GM23338 (cell line): ENCODE measurements around the gene PPDPF. TPM values are rescaled to one million over a fixed set of nuclear protein-coding genes. Genes with fewer than 3 reads are reported as not detected.

Experiments
- ATAC-seq: fragments of 200-7000 bp; cut with Tn5 transposase; 3 replicates; pipeline ENCODE4 v1.9.1; 2020
- DNase-seq: peaks from one replicate; pipeline ENCODE4 v3.0.0-alpha.2; 2015; ENCODE audit warnings: low spot score
- H2AFZ ChIP-seq: fragments of 200-600 bp; sonication (generic); 2 replicates; pipeline ENCODE4 v1.8.0; 2016; ENCODE audit warnings: antibody characterized with exemption, mild to moderate bottlenecking, moderate library complexity
- H3F3A ChIP-seq: fragments of 200-600 bp; sonication (generic); replicated peaks from 2 replicates; pipeline ENCODE4 v1.8.0; 2017; ENCODE audit warnings: antibody characterized with exemption, mixed run types, low read depth
- H3K27ac ChIP-seq: fragments of 200-600 bp; sonication (generic); 2 replicates; pipeline ENCODE4 v1.6.1; 2016; ENCODE audit warnings: low read depth
- H3K27me3 ChIP-seq: fragments of 200-600 bp; sonication (generic); 2 replicates; pipeline ENCODE4 v1.8.0; 2016; ENCODE audit warnings: mild to moderate bottlenecking, mixed run types, moderate library complexity; ENCODE audit not compliant: insufficient read depth
- H3K36me3 ChIP-seq: fragments of 200-600 bp; sonication (generic); 2 replicates; pipeline ENCODE4 v1.8.0; 2016; ENCODE audit warnings: mild to moderate bottlenecking; ENCODE audit not compliant: insufficient read depth
- H3K4me1 ChIP-seq: fragments of 200-600 bp; sonication (generic); 2 replicates; pipeline ENCODE4 v1.8.0; 2016; ENCODE audit warnings: mild to moderate bottlenecking, moderate library complexity; ENCODE audit not compliant: insufficient read depth
- H3K4me2 ChIP-seq: fragments of 200-600 bp; sonication (generic); 2 replicates; pipeline ENCODE4 v1.7.1; 2017; ENCODE audit warnings: mixed run types
- H3K4me3 ChIP-seq: fragments of 200-600 bp; sonication (generic); 2 replicates; pipeline ENCODE4 v1.6.1; 2016; ENCODE audit warnings: mixed run types
- H3K79me2 ChIP-seq: fragments of 200-600 bp; sonication (generic); replicated peaks from 2 replicates; pipeline ENCODE4 v1.8.0; 2017; ENCODE audit warnings: mild to moderate bottlenecking; ENCODE audit not compliant: insufficient read depth
- H3K9me2 ChIP-seq: fragments of 200-600 bp; sonication (generic); 2 replicates; pipeline ENCODE4 v1.8.0; 2017; ENCODE audit not compliant: insufficient read depth
- H4K20me1 ChIP-seq: fragments of 200-600 bp; sonication (generic); replicated peaks from 2 replicates; pipeline ENCODE4 v1.8.0; 2017; ENCODE audit warnings: mild to moderate bottlenecking; ENCODE audit not compliant: insufficient read depth
- H3K27ac Mint-ChIP-seq: 2 replicates; pipeline ENCODE4 v1.8.0; 2020; ENCODE audit warnings: inconsistent platforms, mild to moderate bottlenecking, moderate library complexity, mixed read lengths
- H3K27me3 Mint-ChIP-seq: 3 replicates; pipeline ENCODE4 v1.8.0; 2022; ENCODE audit warnings: low read depth, mild to moderate bottlenecking, moderate library complexity, mixed read lengths, inconsistent platforms; ENCODE audit not compliant: insufficient read depth, poor library complexity
- H3K36me3 Mint-ChIP-seq: 3 replicates; pipeline ENCODE4 v1.8.0; 2021; ENCODE audit warnings: low read depth, mild to moderate bottlenecking, inconsistent platforms, moderate library complexity, mixed read lengths
- H3K4me1 Mint-ChIP-seq: 3 replicates; pipeline ENCODE4 v1.8.0; 2020; ENCODE audit warnings: mild to moderate bottlenecking, inconsistent platforms, mixed read lengths
- H3K4me3 Mint-ChIP-seq: 3 replicates; pipeline ENCODE4 v1.8.0; 2021; ENCODE audit warnings: moderate library complexity, mild to moderate bottlenecking, inconsistent platforms, mixed read lengths
- H3K9me3 Mint-ChIP-seq: 3 replicates; pipeline ENCODE4 v1.8.0; 2020; ENCODE audit warnings: moderate library complexity, mild to moderate bottlenecking, inconsistent platforms, mixed read lengths
- CREB1 ChIP-seq: fragments of 250-450 bp; sonication (Bioruptor Pico); IDR thresholded peaks from 2 replicates; pipeline ENCODE4 v1.5.0; 2020; ENCODE audit warnings: low read depth, mild to moderate bottlenecking, moderate library complexity
- CTCF ChIP-seq, 2 experiments: fragments of 200-600 bp in 1 of 2; sonication (generic) in 1 of 2; conservative IDR thresholded peaks; 2 replicates each; pipeline versions ENCODE4 v1.5.1 to v1.6.1; 2016 to 2017; ENCODE audit warnings: antibody characterized with exemption in 2 of 2, low read depth in 2 of 2, mild to moderate bottlenecking in 2 of 2, moderate library complexity in 1 of 2
- ETS1 ChIP-seq: IDR thresholded peaks from 2 replicates; pipeline ENCODE4 v1.6.1; 2016; ENCODE audit warnings: antibody characterized with exemption
- EZH2phosphoT487 ChIP-seq: fragments of 200-600 bp; sonication (generic); IDR thresholded peaks from one replicate; pipeline ENCODE4 v1.8.1; 2018; ENCODE audit warnings: antibody characterized with exemption; ENCODE audit not compliant: unreplicated experiment
- NANOG ChIP-seq: IDR thresholded peaks from 2 replicates; pipeline ENCODE4 v1.6.1; 2016; ENCODE audit warnings: antibody characterized with exemption, borderline replicate concordance
- POLR2AphosphoS5 ChIP-seq: IDR thresholded peaks from 2 replicates; pipeline ENCODE4 v1.6.1; 2016; ENCODE audit warnings: antibody characterized with exemption, low read depth
- REST ChIP-seq: IDR thresholded peaks from one replicate; pipeline ENCODE4 v1.6.1; 2018; ENCODE audit warnings: antibody characterized with exemption; ENCODE audit not compliant: unreplicated experiment
- STAT1 ChIP-seq: IDR thresholded peaks from one replicate; pipeline ENCODE4 v1.6.1; 2016; ENCODE audit warnings: antibody characterized with exemption; ENCODE audit not compliant: unreplicated experiment
- ZNF114 ChIP-seq: fragments of 250-450 bp; sonication (Bioruptor Pico); IDR thresholded peaks from 2 replicates; pipeline ENCODE4 v1.5.0; 2020; ENCODE audit warnings: mild to moderate bottlenecking, moderate library complexity
- ZNF331 ChIP-seq: fragments of 250-450 bp; sonication (Bioruptor Pico); IDR thresholded peaks from 2 replicates; pipeline ENCODE4 v1.5.0; 2020; ENCODE audit warnings: low read depth, mild to moderate bottlenecking, moderate library complexity
- ZNF462 ChIP-seq: fragments of 250-450 bp; sonication (Bioruptor Pico); IDR thresholded peaks from 2 replicates; pipeline ENCODE4 v1.5.0; 2020; ENCODE audit warnings: mild to moderate bottlenecking, moderate library complexity
- polyA plus RNA-seq: library from polyadenylated mRNA; unstranded; fragments of >200 nt; fragmentation: Nextera tagmentation; extraction: Ambion mirVana; gene quantifications from 2 replicates; pipeline ENCODE4 v1.2.1, GENCODE V29; 2016
- total RNA-seq: library from RNA; depleted of rRNA; stranded (reverse); fragments of >200 nt; shearing (Covaris generic); gene quantifications from 2 replicates; pipeline ENCODE4 v1.2.3, GENCODE V29; 2014

PPDPF gene
- total and polyA plus RNA-seq, 2 experiments from 2014 or later: 83.9 to 141 TPM

DNA sequence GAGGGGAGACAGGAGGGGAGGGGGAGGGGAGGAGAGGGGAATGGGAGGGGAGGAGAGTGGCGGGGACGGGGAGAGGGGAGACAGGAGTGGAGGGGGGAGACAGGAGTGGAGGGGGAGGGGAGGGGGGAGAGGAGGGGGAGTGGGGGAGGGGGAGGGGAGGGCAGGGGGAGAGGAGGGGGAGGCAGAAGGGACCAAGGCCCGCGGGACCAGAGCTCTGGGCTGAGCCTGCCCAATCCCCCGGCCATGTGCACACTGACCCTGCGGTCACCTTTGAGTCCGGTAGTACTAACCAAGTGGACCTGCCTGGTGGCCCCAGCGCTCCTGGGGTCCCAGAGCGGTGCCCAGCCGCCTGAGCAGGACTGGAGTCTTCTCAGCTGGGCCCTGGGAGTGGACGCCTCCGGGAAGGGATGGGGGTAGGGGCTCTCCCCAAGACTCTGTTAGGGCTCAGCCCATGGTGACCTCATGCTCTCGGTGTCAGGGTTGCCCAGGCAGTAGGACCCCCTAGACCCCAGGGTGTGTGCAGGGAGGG lies 47.6 kb upstream of the PPDPF start:
- H3F3A ChIP-seq: 0 out of 2 replicates have a peak, but pooled peaks cover 4% of the 10 kb centered on the region
- Mint-ChIP-seq H3K27ac (no peak overlapping the region), H3K4me3 (no peak overlapping the region), H3K4me1 (peaks cover 36% of the 10 kb centered on the region), H3K27me3 (peaks cover 26% of the 10 kb centered on the region), H3K9me3 (no peaks in the 10 kb centered on the region), H3K36me3 (no peaks in the 10 kb centered on the region)
- no peak for TF ChIP-seq ETS1
- TF ChIP-seq STAT1: no peak
- TF ChIP-seq ZNF114 (CRISPR knock-in tag): no peak
- TF ChIP-seq REST: no peak
- TF ChIP-seq ZNF331: no peak
- TF ChIP-seq CREB1 (CRISPR knock-in tag): no peak
- no peak for TF ChIP-seq NANOG
- no peak for TF ChIP-seq POLR2AphosphoS5
- TF ChIP-seq ZNF462 (CRISPR knock-in tag): no peak
- TF ChIP-seq CTCF (conservative IDR thresholded peaks at IDR 0.05; ENCODE audit: low read depth in 2 of 2): no peak
- no peak for TF ChIP-seq EZH2phosphoT487
- no peak overlapping the region for H2AFZ ChIP-seq
- H3K27ac ChIP-seq: no peak overlapping the region
- H3K4me1 ChIP-seq: peaks cover 13% of the 10 kb centered on the region
- no peaks in the 10 kb centered on the region for H3K27me3 ChIP-seq
- no peaks in the 10 kb centered on the region for H3K9me2 ChIP-seq
- H4K20me1 ChIP-seq: peaks cover 4% of the 10 kb centered on the region; the same call in 1 of the 2 replicates
- H3K4me2 ChIP-seq: no peak overlapping the region
- peaks cover 32% of the 10 kb centered on the region for H3K79me2 ChIP-seq
- no peak overlapping the region for H3K4me3 ChIP-seq
- no peaks in the 10 kb centered on the region for H3K36me3 ChIP-seq
- ATAC-seq (no peak), DNase-seq (no peak)
